GM10266 (cell line): Measurements from ENCODE around the gene MXI1.

Experiments
- DNase-seq: peaks from one replicate; pipeline ENCODE4 v3.0.0; 2012; ENCODE audit errors: extremely low spot score
- TF ChIP-seq, protein P1 (sequence below): IDR thresholded peaks from 2 replicates; pipeline ENCODE4 v1.5.1; 2012; ENCODE audit warnings: mild to moderate bottlenecking, low read depth; ENCODE audit not compliant: control insufficient read depth, insufficient read depth; ENCODE audit errors: missing control alignments

Gene MXI1

DNA sequence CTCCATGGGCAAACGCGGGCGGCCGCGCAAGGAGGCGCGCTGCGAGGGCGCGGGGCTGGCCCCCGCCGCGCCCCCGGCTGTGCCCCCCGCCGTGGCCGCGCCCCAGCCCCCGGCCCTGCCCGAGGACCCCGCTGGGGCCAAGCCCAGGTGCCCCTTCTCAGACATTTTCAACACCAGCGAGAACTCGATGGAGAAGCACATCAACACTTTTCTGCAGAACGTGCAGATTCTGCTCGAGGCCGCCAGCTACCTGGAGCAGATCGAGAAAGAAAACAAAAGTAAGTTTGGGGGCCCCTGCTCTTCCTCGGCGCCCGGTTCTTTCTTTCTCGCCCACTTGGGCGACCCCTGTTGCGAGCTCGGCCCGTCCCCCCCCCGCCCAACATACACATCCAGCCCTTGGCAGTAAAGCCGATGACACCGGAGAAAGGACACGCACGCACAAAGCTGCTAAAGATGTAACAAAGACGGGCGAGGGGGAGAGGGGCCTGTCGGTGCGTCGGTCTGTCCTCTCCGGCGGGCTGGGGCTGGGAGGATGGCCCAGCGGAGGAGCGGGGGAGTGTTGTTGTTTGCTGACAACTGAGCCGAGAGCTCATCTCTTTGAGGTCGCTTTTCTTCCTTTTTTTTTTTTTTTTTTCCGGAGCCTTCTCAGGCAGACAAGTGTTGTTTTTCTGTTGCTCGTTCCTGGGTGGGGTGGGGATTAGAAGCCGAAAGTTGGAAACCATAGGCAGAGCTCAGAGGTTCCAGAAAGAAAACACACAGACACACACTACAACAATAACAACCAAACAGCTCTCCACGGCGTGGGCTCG lies 604 bp downstream of the MXI1 start:
- DNase-seq: peak; percentile 68
- TF ChIP-seq, protein P1, sequence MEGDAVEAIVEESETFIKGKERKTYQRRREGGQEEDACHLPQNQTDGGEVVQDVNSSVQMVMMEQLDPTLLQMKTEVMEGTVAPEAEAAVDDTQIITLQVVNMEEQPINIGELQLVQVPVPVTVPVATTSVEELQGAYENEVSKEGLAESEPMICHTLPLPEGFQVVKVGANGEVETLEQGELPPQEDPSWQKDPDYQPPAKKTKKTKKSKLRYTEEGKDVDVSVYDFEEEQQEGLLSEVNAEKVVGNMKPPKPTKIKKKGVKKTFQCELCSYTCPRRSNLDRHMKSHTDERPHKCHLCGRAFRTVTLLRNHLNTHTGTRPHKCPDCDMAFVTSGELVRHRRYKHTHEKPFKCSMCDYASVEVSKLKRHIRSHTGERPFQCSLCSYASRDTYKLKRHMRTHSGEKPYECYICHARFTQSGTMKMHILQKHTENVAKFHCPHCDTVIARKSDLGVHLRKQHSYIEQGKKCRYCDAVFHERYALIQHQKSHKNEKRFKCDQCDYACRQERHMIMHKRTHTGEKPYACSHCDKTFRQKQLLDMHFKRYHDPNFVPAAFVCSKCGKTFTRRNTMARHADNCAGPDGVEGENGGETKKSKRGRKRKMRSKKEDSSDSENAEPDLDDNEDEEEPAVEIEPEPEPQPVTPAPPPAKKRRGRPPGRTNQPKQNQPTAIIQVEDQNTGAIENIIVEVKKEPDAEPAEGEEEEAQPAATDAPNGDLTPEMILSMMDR: no peak

DNA sequence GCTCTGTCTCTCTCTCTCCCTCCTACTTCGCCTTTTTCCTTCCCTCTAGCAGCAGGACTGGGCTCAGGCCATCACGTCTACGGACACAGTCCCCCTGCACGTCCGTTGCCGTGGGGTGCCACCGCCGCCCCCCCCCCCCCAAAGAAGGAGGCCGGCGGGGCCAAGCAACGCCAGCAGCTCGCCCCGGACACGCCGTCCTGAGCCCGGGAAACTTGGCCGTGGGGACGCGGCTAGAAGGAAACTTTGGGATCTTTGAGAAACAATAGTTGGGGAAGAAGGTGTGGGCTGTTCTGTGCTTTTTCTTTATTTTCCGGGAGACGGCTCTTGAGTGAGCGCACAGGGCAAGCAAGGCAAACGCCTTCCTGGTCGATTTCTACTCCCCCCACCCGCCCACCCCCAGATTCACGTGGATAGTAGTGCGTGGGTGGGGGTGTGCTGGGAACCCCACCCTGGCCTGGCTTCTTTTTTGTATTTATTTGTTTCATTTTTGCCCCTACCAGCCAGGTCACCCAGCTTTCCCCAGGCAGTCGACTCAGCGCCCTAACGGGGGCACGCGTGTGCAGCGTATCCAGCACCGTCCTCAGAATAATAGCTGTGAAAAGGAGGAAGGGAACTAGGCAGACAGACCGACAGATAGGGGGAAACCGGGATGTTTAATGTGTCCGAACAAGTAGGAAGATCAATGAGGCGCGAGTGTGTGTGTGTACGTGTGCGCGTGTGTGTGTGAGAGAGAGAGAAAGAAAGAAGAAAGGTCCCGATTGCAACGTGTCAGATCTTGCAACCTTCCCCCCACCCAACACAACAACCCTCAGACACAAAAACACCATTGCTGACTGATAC lies 1.4 kb downstream of the MXI1 start:
- TF ChIP-seq, protein P1: peak; percentile 38
- DNase-seq: peak; percentile 66

DNA sequence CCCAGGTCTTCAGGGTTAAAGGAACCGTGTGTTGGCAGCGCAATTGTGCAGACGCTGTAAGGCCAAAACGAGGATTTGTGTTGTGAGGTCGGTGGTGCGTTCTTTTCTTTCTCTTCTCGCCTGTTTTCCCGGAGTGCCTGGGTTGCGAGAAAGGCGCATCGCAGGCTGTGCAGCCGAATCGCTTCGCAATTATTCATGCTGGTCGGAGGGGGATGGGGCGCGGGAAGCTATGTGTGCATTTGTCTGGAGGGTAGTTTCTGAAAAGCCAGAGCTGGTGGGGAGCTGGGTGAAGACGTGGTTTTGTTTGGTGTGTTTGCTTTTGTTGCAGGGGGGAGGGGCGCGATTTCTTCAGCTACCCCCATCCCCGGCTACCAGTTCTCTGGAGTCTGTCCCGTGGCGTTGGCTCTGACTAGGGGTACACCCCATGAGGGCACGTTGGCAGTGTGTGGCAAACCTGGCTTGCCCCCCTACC lies 2.1 kb downstream of the MXI1 start:
- TF ChIP-seq, protein P1: no peak

DNA sequence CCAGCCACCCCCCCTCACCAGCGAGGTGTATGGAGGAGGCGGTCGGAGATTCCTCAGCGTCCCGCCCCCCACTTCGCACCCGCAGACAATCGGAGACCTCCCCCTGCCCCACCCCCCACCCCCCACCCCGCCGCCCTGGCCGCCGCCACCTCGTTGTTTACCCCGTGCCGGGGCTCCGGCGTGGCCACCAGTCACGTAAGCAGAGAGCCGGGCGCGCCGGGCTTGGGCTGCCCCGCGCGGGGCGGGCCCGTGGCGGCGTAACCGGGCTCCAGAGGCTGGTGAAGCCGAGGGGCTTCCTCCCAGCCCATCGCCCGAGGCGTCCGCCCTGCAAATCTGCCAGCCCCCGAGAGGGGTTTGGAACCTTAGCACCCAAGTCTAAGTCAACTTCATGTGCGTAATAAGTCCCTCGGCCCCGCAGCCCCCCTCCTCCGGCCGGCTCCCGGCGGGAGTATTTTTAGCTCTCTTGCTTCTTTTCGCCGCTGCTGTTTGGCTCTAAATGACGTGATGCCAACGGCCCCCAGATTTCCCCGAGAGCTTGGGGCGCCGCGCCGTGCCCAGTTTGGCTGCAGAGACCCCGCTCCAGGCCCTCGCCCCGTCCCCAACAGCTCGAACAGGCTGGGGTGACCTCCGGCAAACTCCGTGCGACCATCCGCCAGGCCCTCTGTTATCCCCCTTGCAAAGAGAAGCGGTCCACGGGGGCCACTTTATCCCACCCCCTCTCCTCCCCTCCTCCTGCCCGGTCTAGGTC lies 2.7 kb downstream of the MXI1 start:
- TF ChIP-seq, protein P1: no peak
- peak; percentile 64 for DNase-seq

More for the DNA sequence above, 2.1 kb downstream of the MXI1 start:
- peak; percentile 61 for DNase-seq

DNA sequence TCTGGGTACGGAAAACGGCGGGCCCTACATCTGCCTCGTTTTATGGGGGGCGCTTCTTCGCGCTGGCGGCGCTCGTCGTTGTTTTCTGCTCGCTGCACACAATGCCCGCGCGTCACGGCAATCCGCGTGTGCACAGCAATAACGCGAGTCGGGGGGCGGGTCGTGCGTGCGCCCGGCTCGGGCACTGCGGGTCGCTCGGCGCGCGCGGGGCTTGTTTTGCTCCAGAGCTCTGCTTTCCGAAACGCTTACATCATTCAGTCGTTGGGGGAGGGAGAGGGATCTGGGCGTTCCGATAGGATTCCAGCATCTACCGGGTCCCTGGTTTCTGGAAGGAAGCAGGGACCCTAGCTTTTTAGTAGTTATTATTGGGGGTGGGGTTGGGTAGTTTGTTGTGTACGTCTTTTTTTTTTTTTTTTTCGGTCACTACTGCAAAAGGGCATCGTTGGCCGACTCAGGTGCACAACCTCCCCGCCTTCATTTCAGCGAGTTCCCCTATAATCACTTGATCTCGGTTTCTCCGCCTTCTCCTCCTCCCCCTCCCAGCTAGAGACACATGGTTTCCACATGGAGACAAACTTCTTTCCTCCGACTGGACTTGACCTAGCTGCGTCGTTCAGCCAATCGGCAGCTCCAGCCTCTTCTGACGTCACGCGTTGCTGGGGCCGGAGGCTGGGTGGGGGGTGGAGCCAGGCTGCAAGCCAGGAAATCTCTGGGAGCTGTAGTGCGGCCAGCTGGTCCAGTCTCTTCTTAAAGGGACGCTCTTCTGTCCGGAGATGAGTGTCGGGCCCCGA lies 3.5 kb downstream of the MXI1 start:
- peak; percentile 97 for DNase-seq
- TF ChIP-seq, protein P1: no peak

DNA sequence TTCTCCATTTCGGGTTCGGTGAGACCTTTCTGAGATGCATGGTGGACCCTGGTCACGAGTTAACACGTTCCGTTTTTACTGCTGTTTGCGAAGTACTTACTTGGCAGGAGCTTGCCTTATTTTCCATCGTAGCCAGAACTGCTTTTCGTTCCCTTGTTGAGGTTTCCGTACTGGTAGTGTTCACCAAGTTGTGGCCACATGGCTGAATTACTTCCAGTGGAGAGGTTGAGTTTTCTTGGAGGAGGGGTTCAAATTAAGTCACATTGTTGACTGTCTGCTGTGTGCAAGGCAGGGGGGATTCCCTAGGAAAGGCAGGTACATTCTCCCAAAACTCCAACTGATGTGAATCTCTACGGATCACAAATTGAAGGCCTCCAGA lies 4.0 kb downstream of the MXI1 start:
- TF ChIP-seq, protein P1: no peak
- DNase-seq: no peak
